Lung (tissue), 12 donors: ENCODE measurements around the gene FRMD4A. TPM values are rescaled to one million over a fixed set of nuclear protein-coding genes. Genes with fewer than 3 reads are reported as not detected.

ENCODE experiments used
- ATAC-seq: fragments of 200-7000 bp; cut with Tn5 transposase; one replicate; pipeline ENCODE4 v1.9.1; 2020; ENCODE audit warnings: moderate number of reproducible peaks; ENCODE audit not compliant: insufficient read depth, low FRiP score
- DNase-seq, 3 donors: peaks; one replicate each; pipeline ENCODE4 v3.0.0-alpha.2; 2013 to 2017
- H3K27ac ChIP-seq, 2 donors: one replicate each; pipeline ENCODE4 v1.5.1; 2013; ENCODE audit warnings: mild to moderate bottlenecking in 2 of 2, moderate library complexity in 2 of 2, control low read depth in 1 of 2, inconsistent platforms in 1 of 2, low read depth in 1 of 2, low read length in 1 of 2
- H3K27me3 ChIP-seq, 3 donors: one replicate each; pipeline ENCODE4 v1.5.1; 2013; ENCODE audit warnings: low read length in 2 of 3; ENCODE audit not compliant: control insufficient read depth in 3 of 3, insufficient read depth in 3 of 3
- H3K36me3 ChIP-seq, 4 donors: one replicate each; pipeline ENCODE4 v1.5.1; 2013; ENCODE audit warnings: low read length in 4 of 4, mild to moderate bottlenecking in 1 of 4, moderate library complexity in 1 of 4; ENCODE audit not compliant: control insufficient read depth in 4 of 4, insufficient read depth in 4 of 4
- H3K4me1 ChIP-seq, 5 donors: one replicate each; pipeline ENCODE4 v1.5.1; 2013; ENCODE audit warnings: low read length in 5 of 5, mild to moderate bottlenecking in 2 of 5, moderate library complexity in 1 of 5; ENCODE audit not compliant: control insufficient read depth in 5 of 5, insufficient read depth in 5 of 5
- H3K4me3 ChIP-seq: one replicate; pipeline ENCODE4 v1.5.1; 2013; ENCODE audit warnings: mild to moderate bottlenecking, control low read depth, moderate library complexity
- H3K9ac ChIP-seq, 2 donors: one replicate each; pipeline ENCODE4 v1.5.1; 2013; ENCODE audit warnings: low read length in 2 of 2, control low read depth in 1 of 2; ENCODE audit not compliant: insufficient read depth in 1 of 2
- H3K9me3 ChIP-seq, 4 donors: one replicate each; pipeline ENCODE4 v1.5.1; 2013; ENCODE audit warnings: low read length in 3 of 4, mild to moderate bottlenecking in 1 of 4, moderate library complexity in 1 of 4; ENCODE audit not compliant: control insufficient read depth in 4 of 4, insufficient read depth in 3 of 4
- CTCF ChIP-seq: IDR thresholded peaks from 2 replicates; pipeline ENCODE4 v1.5.1; 2012; ENCODE audit warnings: mild to moderate bottlenecking; ENCODE audit errors: control extremely low read depth, extremely low read depth
- WGBS, 2 donors: extraction: QIAGEN DNeasy Blood & Tissue Kit; methylation state at CpG; one replicate each; pipeline ENCODE4 v1.1.7; 2013; 5-methylcytosine and 5-hydroxymethylcytosine counted together
- polyA plus RNA-seq, 2 donors: library from polyadenylated mRNA; stranded (reverse); fragments of 200-250 nt; gene quantifications; one replicate each; pipeline ENCODE4 v1.2.1, GENCODE V29; 2013
- total RNA-seq, 2 donors: library from RNA; depleted of rRNA in 1 of 2; stranded (reverse); fragments of >200 nt in 1 of 2; gene quantifications; one replicate each; pipeline ENCODE4 v1.2.1, GENCODE V29; 2014 to 2021
- donor health status: control.
- donor health status: control.
- donor health status: Bipolar disorder and iron deficiency.
- donor health status: healthy.
- donor health status: DM: yes; HTN: yes; CAD: no.

Gene FRMD4A
- total and polyA plus RNA-seq, 4 donors: 12.0 to 64.5 (median 29.3) TPM

GRCh38 chr10:13658871-13659685 lies 671.6 kb downstream of the FRMD4A start:
- 26 to 34% methylated on average over 21 of the region's 21 CpGs for WGBS, 2 donors
- Histone ChIP-seq H3K9ac (no peak overlapping the region), H3K27me3 (no peaks in the 10 kb centered on the region), H3K36me3 (peaks cover 15 to 39% (median 26%) of the 10 kb centered on the region in 4 donors), H3K4me3 (no peak overlapping the region), H3K4me1 (peaks cover 0 to 39% (median 14%) of the 10 kb centered on the region in 5 donors), H3K27ac (peak overlapping the region in 1 of 2 donors; percentile 43), H3K9me3 (no peaks in the 10 kb centered on the region)
- no peak for TF ChIP-seq CTCF
- no peak for ATAC-seq
- peak; percentile 62 to 76 (median 67) for DNase-seq

DNA sequence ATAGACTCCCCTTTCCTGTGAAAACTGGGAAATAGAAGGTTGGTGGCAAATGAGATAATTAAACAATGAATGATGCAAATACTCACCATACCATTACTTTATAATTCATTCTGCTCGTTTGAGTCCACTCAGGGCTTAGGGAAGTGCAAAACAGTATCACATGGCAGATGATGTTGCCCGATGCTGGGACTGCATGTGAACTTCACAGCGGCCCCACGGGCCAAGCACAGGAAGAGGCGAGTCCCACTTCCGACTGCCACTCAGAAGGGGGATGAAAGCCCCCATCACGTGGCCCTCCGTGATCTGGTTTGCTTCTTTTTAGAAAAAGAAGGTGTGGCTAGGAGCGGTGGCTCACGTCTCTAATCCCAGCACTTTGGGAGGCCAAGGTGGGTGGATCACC lies 672.5 kb downstream of the FRMD4A start:
- WGBS, 2 donors: 38 to 57% methylated on average over 10 of the region's 10 CpGs
- TF ChIP-seq CTCF: no peak
- Histone ChIP-seq H3K27me3 (no peaks in the 10 kb centered on the region), H3K36me3 (peaks cover 20 to 47% (median 31%) of the 10 kb centered on the region in 4 donors), H3K27ac (peak overlapping the region in 1 of 2 donors; percentile 10), H3K9me3 (no peaks in the 10 kb centered on the region), H3K4me3 (no peak overlapping the region), H3K9ac (no peak overlapping the region), H3K4me1 (peaks cover 0 to 39% (median 14%) of the 10 kb centered on the region in 5 donors)
- no peak for ATAC-seq
- peak in 1 of 3 donors; percentile 6 for DNase-seq

- 94 to 95% methylated on average over 49 of the region's 49 CpGs for WGBS, 2 donors
- H3K27ac ChIP-seq: no peak overlapping the region
- H3K36me3 ChIP-seq: peaks cover 25 to 46% (median 37%) of the 10 kb centered on the region in 4 donors
- no peaks in the 10 kb centered on the region for H3K9me3 ChIP-seq
- DNase-seq (no peak), ATAC-seq (no peak)
- H3K4me3 ChIP-seq: no peak overlapping the region
- H3K27me3 ChIP-seq: no peaks in the 10 kb centered on the region
- H3K4me1 ChIP-seq: peaks cover 0 to 39% (median 14%) of the 10 kb centered on the region in 5 donors
- no peak overlapping the region for H3K9ac ChIP-seq
- no peak for TF ChIP-seq CTCF
These were observed 673.5 kb downstream of the FRMD4A start for GRCh38 chr10:13657101-13657680.
